Gastrocnemius medialis (tissue), 4 donors: ENCODE measurements around the gene MPC1L. TPM values are rescaled to one million over a fixed set of nuclear protein-coding genes. Genes with fewer than 3 reads are reported as not detected.
"Not testable (repeated sequence)": the region's sequence is repeated elsewhere in the genome, so short reads cannot be mapped to it uniquely, and the experiment has no call there.

Source experiments
- ATAC-seq, 2 donors: fragments of 150-250 bp; one replicate each; pipeline ENCODE4 v1.9.1; 2016
- DNase-seq, 2 donors: peaks; one replicate each; pipeline ENCODE4 v3.0.0-alpha.2; 2019
- H3K27ac ChIP-seq, 4 donors: fragments of 200-600 bp; sonication (generic); 1 replicate in 1 of 4; 2 replicates in 3 of 4; pipeline ENCODE4 v1.5.1; 2016 to 2018; ENCODE audit warnings: mild to moderate bottlenecking in 2 of 4, moderate library complexity in 1 of 4
- H3K27me3 ChIP-seq, 3 donors: fragments of 200-600 bp; sonication (generic) in 2 of 3; 1 replicate in 1 of 3; 2 replicates in 2 of 3; pipeline versions ENCODE4 v1.5.1 to v1.6.0; 2016 to 2019; ENCODE audit warnings: mild to moderate bottlenecking in 1 of 3, moderate library complexity in 1 of 3
- H3K36me3 ChIP-seq, 2 donors: fragments of 200-600 bp; sonication (generic) in 1 of 2; one replicate each; pipeline ENCODE4 v1.5.1; 2017 to 2018
- H3K4me1 ChIP-seq, 2 donors: fragments of 200-600 bp; sonication (generic) in 1 of 2; one replicate each; pipeline ENCODE4 v1.5.1; 2016 to 2017; ENCODE audit warnings: mild to moderate bottlenecking in 2 of 2
- H3K4me3 ChIP-seq, 4 donors: fragments of 200-600 bp; sonication (generic) in 3 of 4; 1 replicate in 1 of 4; 2 replicates in 3 of 4; pipeline ENCODE4 v1.5.1; 2016 to 2019; ENCODE audit warnings: mild to moderate bottlenecking in 2 of 4
- H3K9me3 ChIP-seq, 3 donors: fragments of 200-600 bp; sonication (generic) in 2 of 3; 1 replicate in 1 of 3; 2 replicates in 2 of 3; pipeline ENCODE4 v1.5.1; 2016 to 2019
- CTCF ChIP-seq, 5 experiments: fragments of 450-650 bp in 3 of 5; fragments of 200-600 bp in 2 of 5; sonication (generic) in 2 of 5; IDR thresholded peaks in 4 of 5; conservative IDR thresholded peaks in 1 of 5; 1 replicate in 4 of 5; 2 replicates in 1 of 5; pipeline ENCODE4 v1.5.1; 2016 to 2019; ENCODE audit warnings: antibody characterized with exemption in 5 of 5, mild to moderate bottlenecking in 3 of 5, moderate library complexity in 3 of 5
- POLR2A ChIP-seq, 2 donors: fragments of 450-650 bp; IDR thresholded peaks; one replicate each; pipeline ENCODE4 v1.6.1; 2017; ENCODE audit warnings: antibody characterized with exemption in 2 of 2, mild to moderate bottlenecking in 2 of 2, moderate library complexity in 2 of 2
- in situ Hi-C, 4 donors: fragments of 200-750 bp; cut with MboI; loops; one replicate each; pipeline versions ENCODE4 v1.15.0 to v1.8.0; 2017; ENCODE audit warnings: low sequenced_read_pairs in 4 of 4
- intact Hi-C: fragments of 100-400 bp; cut with DNase I; formaldehyde crosslinking; loops from one replicate; pipeline ENCODE4 v1.15.1; 2023; ENCODE audit warnings: low total_unique reads
- total RNA-seq, 4 donors: library from RNA; depleted of rRNA; stranded (reverse); fragments of >200 nt; gene quantifications; one replicate each; pipeline versions ENCODE4 v1.1.0 to v1.2.3, GENCODE V29; 2016

MPC1L gene
- total RNA-seq, 4 donors from 2014 or later = not detected

- H3K27me3 ChIP-seq = peaks cover 0 to 5% (median 0%) of the 10 kb centered on the region in 3 donors
- in situ Hi-C loops (no loop called here), intact Hi-C loops (no loop called here)
- no peak for ATAC-seq
- H3K27ac ChIP-seq = no peak overlapping the region
- H3K4me1 ChIP-seq = peaks cover 0 to 4% of the 10 kb centered on the region in 2 donors
- H3K36me3 ChIP-seq = no peaks in the 10 kb centered on the region
- no peak for DNase-seq
- no peak overlapping the region for H3K4me3 ChIP-seq
- TF ChIP-seq CTCF (IDR thresholded peaks at IDR 0.05 in 4 of 5, conservative IDR thresholded peaks at IDR 0.05 in 1 of 5) = no peak
- no peak for TF ChIP-seq POLR2A (IDR thresholded peaks at IDR 0.05)
- no peaks in the 10 kb centered on the region for H3K9me3 ChIP-seq
Measured at GRCh38 chrX:40579141-40579540, 44.1 kb upstream of the MPC1L start.

- in situ Hi-C loops = no loop called here
Measured at GRCh38 chrX:40579900-40580536, 43.2 kb upstream of the MPC1L start.

GRCh38 chrX:40580537-40581335, 42.5 kb upstream of the MPC1L start, which contains the start of gene ATP6AP2:
ATP6AP2 (plus strand) TSS chrX:40580970; CDS start chrX:40581066, 96 bp downstream.
- no peak for TF ChIP-seq CTCF (IDR thresholded peaks at IDR 0.05 in 4 of 5, conservative IDR thresholded peaks at IDR 0.05 in 1 of 5)
- TF ChIP-seq POLR2A (IDR thresholded peaks at IDR 0.05) = peak; percentile 81 to 85

More at GRCh38 chrX:40579900-40580536, 43.2 kb upstream of the MPC1L start:
- no peak for TF ChIP-seq POLR2A (IDR thresholded peaks at IDR 0.05)
- TF ChIP-seq CTCF (IDR thresholded peaks at IDR 0.05 in 4 of 5, conservative IDR thresholded peaks at IDR 0.05 in 1 of 5) = no peak
- Histone ChIP-seq H3K9me3 (no peaks in the 10 kb centered on the region), H3K27ac (peak overlapping the region; percentile 84 to 93 (median 92)), H3K4me3 (peak overlapping the region; percentile 60 to 73 (median 66)), H3K4me1 (peaks cover 0 to 4% of the 10 kb centered on the region in 2 donors), H3K27me3 (peaks cover 0 to 5% (median 0%) of the 10 kb centered on the region in 3 donors), H3K36me3 (no peaks in the 10 kb centered on the region)
- intact Hi-C loops = loop anchor here (5.0 kb wide), 1 partner anchor 67 kb away; the partner anchor contains the start of gene CXorf38
- ATAC-seq (no peak), DNase-seq (no peak)

GRCh38 chrX:40581336-40581920, 41.8 kb upstream of the MPC1L start:
- Histone ChIP-seq H3K4me3 (peak overlapping the region; percentile 65 to 73 (median 70)), H3K4me1 (peaks cover 0 to 4% of the 10 kb centered on the region in 2 donors), H3K27me3 (peaks cover 0 to 5% (median 0%) of the 10 kb centered on the region in 3 donors), H3K27ac (peak overlapping the region; percentile 84 to 93 (median 92)), H3K9me3 (no peaks in the 10 kb centered on the region), H3K36me3 (no peaks in the 10 kb centered on the region)
- no peak for DNase-seq
- in situ Hi-C loops = no loop called here
- no peak for ATAC-seq
- no peak for TF ChIP-seq POLR2A (IDR thresholded peaks at IDR 0.05)
- no peak for TF ChIP-seq CTCF (IDR thresholded peaks at IDR 0.05 in 4 of 5, conservative IDR thresholded peaks at IDR 0.05 in 1 of 5)
- intact Hi-C loops = loop anchor here (5.0 kb wide), 1 partner anchor 66 kb away; the partner anchor contains the start of gene CXorf38

More at GRCh38 chrX:40580537-40581335, 42.5 kb upstream of the MPC1L start, which contains the start of gene ATP6AP2:
- H3K27ac ChIP-seq = peak within 1 kb of the TSS; percentile 84 to 93 (median 92)
- H3K27me3 ChIP-seq = peaks cover 0 to 5% (median 0%) of the 10 kb centered on the region in 3 donors
- H3K4me3 ChIP-seq = peak within 1 kb of the TSS; percentile 65 to 73 (median 70)
- intact Hi-C loops (loop anchor here (5.0 kb wide), 1 partner anchor 67 kb away; the partner anchor contains the start of gene CXorf38), in situ Hi-C loops (no loop called here)
- peaks cover 0 to 4% of the 10 kb centered on the region in 2 donors for H3K4me1 ChIP-seq
- ATAC-seq (peak; percentile 98 to 100), DNase-seq (peak; percentile 91 to 93)
- no peaks in the 10 kb centered on the region for H3K36me3 ChIP-seq
- H3K9me3 ChIP-seq = no peaks in the 10 kb centered on the region

- H3K27ac ChIP-seq, in situ Hi-C loops, H3K4me1 ChIP-seq, ATAC-seq, H3K27me3 ChIP-seq, H3K9me3 ChIP-seq, H3K36me3 ChIP-seq, DNase-seq: not testable (repeated sequence)
- intact Hi-C loops = loop anchor here (5.0 kb wide), 1 partner anchor 65 kb away; the partner anchor contains the start of gene CXorf38
- H3K4me3 ChIP-seq = peak overlapping the region in 2 of 4 donors; percentile 65 to 73
Measured at GRCh38 chrX:40582178-40582577, 41.0 kb upstream of the MPC1L start.
